ENCODE measurements around the gene ACADSB.

Gene ACADSB

DNA sequence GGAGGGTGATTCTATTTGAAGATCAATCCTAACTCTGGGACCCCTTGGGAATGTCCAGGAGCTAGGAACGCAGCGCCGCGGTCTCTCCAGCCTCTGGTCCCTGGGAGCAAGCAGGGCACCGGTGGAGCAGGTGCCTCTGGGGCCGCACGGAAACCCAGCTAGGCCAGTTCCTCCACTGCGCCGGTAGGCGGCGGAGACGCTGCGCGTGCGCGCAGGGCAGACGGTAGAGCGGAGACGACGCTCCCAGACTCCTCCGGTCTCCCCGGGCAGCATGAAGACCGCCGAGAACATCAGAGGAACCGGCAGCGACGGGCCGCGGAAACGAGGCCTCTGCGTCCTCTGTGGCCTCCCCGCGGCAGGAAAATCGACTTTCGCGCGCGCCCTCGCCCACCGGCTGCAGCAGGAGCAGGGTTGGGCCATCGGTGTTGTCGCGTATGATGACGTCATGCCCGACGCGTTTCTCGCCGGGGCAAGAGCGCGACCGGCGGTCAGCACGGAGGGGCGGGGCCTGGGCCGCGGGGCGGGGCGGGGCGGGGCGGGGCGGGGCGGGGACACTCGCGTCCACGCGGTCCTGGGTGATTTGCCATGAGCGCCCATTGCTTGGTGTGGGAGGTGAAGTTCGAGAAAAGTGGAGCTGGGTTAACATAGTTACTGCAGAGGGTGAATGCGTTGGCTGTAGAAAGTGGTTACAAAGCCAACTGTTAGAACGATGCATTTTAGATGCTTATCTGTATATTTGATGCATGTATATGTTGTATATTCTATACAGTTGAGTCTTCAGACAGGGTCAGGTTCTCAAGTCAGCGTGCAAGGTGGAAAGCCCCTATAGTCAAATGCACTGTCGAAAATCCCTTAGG lies 28.4 kb upstream of the ACADSB start, which contains the start of gene PSTK:
PSTK (plus strand) TSS at position 193 of the 857 bp plus-strand sequence; CDS start at position 272, 79 bp downstream.
- TF ChIP-seq, protein P1, sequence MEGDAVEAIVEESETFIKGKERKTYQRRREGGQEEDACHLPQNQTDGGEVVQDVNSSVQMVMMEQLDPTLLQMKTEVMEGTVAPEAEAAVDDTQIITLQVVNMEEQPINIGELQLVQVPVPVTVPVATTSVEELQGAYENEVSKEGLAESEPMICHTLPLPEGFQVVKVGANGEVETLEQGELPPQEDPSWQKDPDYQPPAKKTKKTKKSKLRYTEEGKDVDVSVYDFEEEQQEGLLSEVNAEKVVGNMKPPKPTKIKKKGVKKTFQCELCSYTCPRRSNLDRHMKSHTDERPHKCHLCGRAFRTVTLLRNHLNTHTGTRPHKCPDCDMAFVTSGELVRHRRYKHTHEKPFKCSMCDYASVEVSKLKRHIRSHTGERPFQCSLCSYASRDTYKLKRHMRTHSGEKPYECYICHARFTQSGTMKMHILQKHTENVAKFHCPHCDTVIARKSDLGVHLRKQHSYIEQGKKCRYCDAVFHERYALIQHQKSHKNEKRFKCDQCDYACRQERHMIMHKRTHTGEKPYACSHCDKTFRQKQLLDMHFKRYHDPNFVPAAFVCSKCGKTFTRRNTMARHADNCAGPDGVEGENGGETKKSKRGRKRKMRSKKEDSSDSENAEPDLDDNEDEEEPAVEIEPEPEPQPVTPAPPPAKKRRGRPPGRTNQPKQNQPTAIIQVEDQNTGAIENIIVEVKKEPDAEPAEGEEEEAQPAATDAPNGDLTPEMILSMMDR (IDR thresholded peaks at IDR 0.05; ENCODE audit: insufficient read depth, low read length, missing control alignments), result peak; percentile 95
- peak within 1 kb of the TSS; percentile 92 for H3K4me3 ChIP-seq (ENCODE audit: low read depth, low read length)
- DNase-seq (ENCODE audit: low read depth, low spot score), result peak; percentile 38
- ChIA-PET CTCF (interaction anchor here (0.6 to 5.5 kb wide), 19 partner anchors 8 to 136 kb away, joined by 3 to 41 read pairs (median 4); partner anchors contain the start of genes ACADSB, C10orf88 and IKZF5), POLR2A (interaction anchor here (0.6 to 1.5 kb wide), 3 partner anchors 26 to 278 kb away, joined by 3 to 4 read pairs (median 3); partner anchors contain the start of gene C10orf88)

DNA sequence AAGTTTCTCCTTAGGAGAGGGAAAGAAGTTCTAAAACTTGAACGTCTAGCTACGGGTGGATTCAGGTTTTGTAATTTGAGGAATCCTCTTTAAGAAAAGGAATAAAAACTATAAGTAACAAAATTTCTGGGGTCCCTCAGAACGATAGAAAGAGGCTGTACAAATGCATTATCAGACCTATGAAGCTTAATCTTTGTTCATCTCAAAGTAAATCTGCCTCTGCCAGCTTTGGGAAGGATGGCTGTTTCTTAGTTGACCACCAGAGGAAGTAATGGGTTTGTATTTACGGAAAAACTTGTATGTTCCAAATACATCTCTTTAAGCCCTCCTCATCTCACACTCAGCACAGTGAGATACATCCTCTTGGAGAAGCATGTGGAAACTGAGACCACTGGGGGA lies 27.7 kb upstream of the ACADSB start:
- peak; percentile 4 for DNase-seq (ENCODE audit: low read depth, low spot score)
- ChIA-PET POLR2A (interaction anchor here (1.1 to 1.5 kb wide), 2 partner anchors 27 to 129 kb away, joined by 3 to 4 read pairs; partner anchors contain the start of gene C10orf88), CTCF (interaction anchor here (0.6 to 5.5 kb wide), 13 partner anchors 8 to 42 kb away, joined by 3 to 41 read pairs (median 7); partner anchors contain the start of genes ACADSB, C10orf88 and IKZF5)
- H3K4me3 ChIP-seq (ENCODE audit: low read depth, low read length), result peak overlapping the region; percentile 92
- TF ChIP-seq, protein P1 (IDR thresholded peaks at IDR 0.05; ENCODE audit: insufficient read depth, low read length, missing control alignments), result peak; percentile 39

DNA sequence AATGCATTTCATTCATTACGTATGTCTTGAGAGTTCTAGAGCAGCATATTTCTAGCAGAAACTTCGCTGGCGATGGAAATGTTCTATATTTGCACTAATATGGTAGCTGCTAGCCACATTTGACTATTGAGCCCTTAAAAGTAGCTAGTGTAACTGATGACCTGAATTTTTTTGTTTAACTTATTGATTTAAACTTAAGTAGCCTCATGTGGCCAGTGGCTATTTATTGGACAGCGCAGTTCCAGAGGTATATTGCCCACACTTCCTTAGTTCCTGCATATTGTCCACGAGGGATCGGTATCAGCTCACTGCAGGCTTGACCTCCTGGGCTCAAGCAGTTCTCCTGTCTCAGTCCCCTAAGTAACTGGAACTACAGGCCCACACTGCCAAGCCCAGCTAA lies 24.9 kb upstream of the ACADSB start:
- CTCF ChIA-PET, result interaction anchor here (1.3 kb wide), 1 partner anchor 24 kb away, joined by 4 read pairs; the partner anchor contains the start of gene IKZF5
- POLR2A ChIA-PET, result no interaction called here
- TF ChIP-seq, protein P1 (IDR thresholded peaks at IDR 0.05; ENCODE audit: insufficient read depth, low read length, missing control alignments), result no peak
- no peak for DNase-seq (ENCODE audit: low read depth, low spot score)
- H3K4me3 ChIP-seq (ENCODE audit: low read depth, low read length), result no peak overlapping the region

DNA sequence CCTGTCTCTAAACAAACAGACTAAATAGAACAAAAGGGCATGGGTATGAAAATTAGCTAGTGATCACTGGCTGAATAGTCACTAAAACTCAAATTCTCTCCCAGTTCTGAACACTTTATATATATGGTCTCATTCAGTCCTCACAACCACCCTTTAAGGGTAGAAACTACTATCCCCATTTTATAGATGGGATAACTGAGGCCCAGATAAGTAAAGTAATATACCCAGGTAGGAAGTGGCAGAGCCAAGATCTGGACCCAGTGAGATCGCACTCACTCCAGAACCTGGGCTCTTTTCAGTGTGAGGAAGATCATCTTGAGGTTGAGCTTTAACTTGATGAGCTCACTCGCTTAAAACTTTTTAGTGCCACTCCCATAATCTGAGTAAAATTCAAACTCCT lies 24.1 kb upstream of the ACADSB start:
- CTCF ChIA-PET, result interaction anchor here (1.0 to 1.3 kb wide), 2 partner anchors 23 to 148 kb away, joined by 3 to 4 read pairs; partner anchors contain the start of gene IKZF5
- TF ChIP-seq, protein P1 (IDR thresholded peaks at IDR 0.05; ENCODE audit: insufficient read depth, low read length, missing control alignments), result no peak
- POLR2A ChIA-PET, result no interaction called here
- no peak for DNase-seq (ENCODE audit: low read depth, low spot score)
- no peak overlapping the region for H3K4me3 ChIP-seq (ENCODE audit: low read depth, low read length)

DNA sequence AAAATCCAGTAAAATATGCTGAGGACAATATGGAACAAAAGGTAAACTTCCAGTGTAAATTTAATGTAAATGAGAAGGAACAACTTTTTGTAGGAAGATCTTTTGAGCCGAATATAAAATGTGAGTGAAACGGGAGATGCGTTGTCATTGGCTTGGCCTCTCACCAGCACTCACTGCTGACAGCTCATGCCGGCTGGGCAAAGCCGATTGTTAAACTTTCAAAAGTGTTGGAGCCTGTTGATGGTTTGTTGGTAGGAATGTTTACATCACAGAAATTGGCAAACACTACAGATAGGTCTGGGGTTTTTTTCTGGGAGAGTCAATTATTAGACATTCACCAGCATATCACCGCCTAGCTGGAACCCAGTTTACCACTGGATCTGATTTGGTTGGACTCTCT lies 22.5 kb upstream of the ACADSB start:
- CTCF ChIA-PET, result no interaction called here
- TF ChIP-seq, protein P1 (IDR thresholded peaks at IDR 0.05; ENCODE audit: insufficient read depth, low read length, missing control alignments), result no peak
- POLR2A ChIA-PET, result no interaction called here

DNA sequence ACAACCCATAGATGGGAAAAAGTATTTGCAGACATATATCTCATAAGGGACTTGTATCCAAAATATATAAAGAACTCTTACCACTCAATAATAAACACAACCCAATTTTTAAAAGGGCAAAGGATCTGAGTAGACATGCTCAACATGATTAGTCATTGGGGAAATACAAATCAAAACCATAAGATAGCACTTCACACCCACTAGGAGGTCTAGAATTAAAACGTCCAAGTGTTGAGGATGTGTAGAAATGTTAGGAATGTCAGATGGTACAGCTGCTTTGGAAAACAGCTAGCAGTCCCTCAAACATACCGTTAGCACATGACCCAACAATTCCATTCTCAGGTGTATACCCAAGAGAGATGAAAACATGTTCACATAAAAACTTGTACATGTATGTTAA lies 20.3 kb upstream of the ACADSB start:
- ChIA-PET POLR2A (no interaction called here), CTCF (interaction anchor here (1.2 kb wide), 1 partner anchor 9 kb away, joined by 3 read pairs; the partner anchor contains the start of gene PSTK)
- TF ChIP-seq, protein P1 (IDR thresholded peaks at IDR 0.05; ENCODE audit: insufficient read depth, low read length, missing control alignments), result no peak
- H3K4me3 ChIP-seq (ENCODE audit: low read depth, low read length), result no peak overlapping the region
- no peak for DNase-seq (ENCODE audit: low read depth, low spot score)

More for the DNA sequence above, 22.5 kb upstream of the ACADSB start:
- no peak overlapping the region for H3K4me3 ChIP-seq (ENCODE audit: low read depth, low read length)
- no peak for DNase-seq (ENCODE audit: low read depth, low spot score)

Measured in AG04449 (cell line).